GM20431 (cell line): ENCODE data around the gene IGSF22.
"Not testable (repeated sequence)": the region's sequence is repeated elsewhere in the genome, so short reads cannot be mapped to it uniquely, and the experiment has no call there.

Experiments used
- in situ Hi-C: fragments of 300-500 bp; cut with MseI, MboI; formaldehyde crosslinking; loops from one replicate; pipeline ENCODE4 v1.15.0; 2020; ENCODE audit warnings: low sequenced_read_pairs; ENCODE audit not compliant: unreplicated experiment

IGSF22 gene

GRCh38 chr11:18698341-18699268, 27.4 kb downstream of the IGSF22 start, which contains the start of gene TMEM86A:
Gene TMEM86A (plus strand): TSS chr11:18698779. CDS start chr11:18698887, 108 bp downstream.
- in situ Hi-C loops: no loop called here

GRCh38 chr11:18697576-18697975, 28.4 kb downstream of the IGSF22 start:
- in situ Hi-C loops: no loop called here

- in situ Hi-C loops: no loop called here
Observed at GRCh38 chr11:18696638-18697225, 29.3 kb downstream of the IGSF22 start.

- in situ Hi-C loops: no loop called here
Observed at GRCh38 chr11:18692941-18693760, 32.8 kb downstream of the IGSF22 start.

- in situ Hi-C loops: not testable (repeated sequence)
Observed at GRCh38 chr11:18691467-18692140, 34.4 kb downstream of the IGSF22 start.

GRCh38 chr11:18684267-18684666, 41.7 kb downstream of the IGSF22 start:
- in situ Hi-C loops: no loop called here

- in situ Hi-C loops: no loop called here
Observed at GRCh38 chr11:18682466-18682865, 43.5 kb downstream of the IGSF22 start.

- in situ Hi-C loops: not testable (repeated sequence)
Observed at GRCh38 chr11:18681949-18682348, 44.0 kb downstream of the IGSF22 start.

GRCh38 chr11:18677560-18677959, 48.4 kb downstream of the IGSF22 start:
- in situ Hi-C loops: no loop called here

GRCh38 chr11:18676803-18677202, 49.2 kb downstream of the IGSF22 start:
- in situ Hi-C loops: no loop called here

GRCh38 chr11:18672209-18672608, 53.8 kb downstream of the IGSF22 start:
- in situ Hi-C loops: not testable (repeated sequence)

- in situ Hi-C loops: no loop called here
Observed at GRCh38 chr11:18671246-18671645, 54.7 kb downstream of the IGSF22 start.

GRCh38 chr11:18669711-18670110, 56.3 kb downstream of the IGSF22 start:
- in situ Hi-C loops: no loop called here

GRCh38 chr11:18669219-18669596, 56.8 kb downstream of the IGSF22 start:
- in situ Hi-C loops: no loop called here

- in situ Hi-C loops: no loop called here
Observed at GRCh38 chr11:18668131-18668530, 57.9 kb downstream of the IGSF22 start.

GRCh38 chr11:18665353-18665872, 60.6 kb downstream of the IGSF22 start:
- in situ Hi-C loops: not testable (repeated sequence)

- in situ Hi-C loops: loop anchor here (10.0 kb wide), 1 partner anchor 113 kb away; no protein-coding TSS in a partner anchor
Observed at GRCh38 chr11:18657673-18658072, 68.3 kb downstream of the IGSF22 start.
